Activated T-cell treated with anti-CD3 and anti-CD28 coated beads, Interleukin-2, amount 50 U/mL, for 1 hour (primary cell): Measurements from ENCODE around the gene RND1.
"Not testable (repeated sequence)": the region's sequence is repeated elsewhere in the genome, so short reads cannot be mapped to it uniquely, and the experiment has no call there.

Source experiments
- DNase-seq: peaks from one replicate; pipeline ENCODE4 v3.0.0-alpha.2; 2020

Gene RND1

DNA sequence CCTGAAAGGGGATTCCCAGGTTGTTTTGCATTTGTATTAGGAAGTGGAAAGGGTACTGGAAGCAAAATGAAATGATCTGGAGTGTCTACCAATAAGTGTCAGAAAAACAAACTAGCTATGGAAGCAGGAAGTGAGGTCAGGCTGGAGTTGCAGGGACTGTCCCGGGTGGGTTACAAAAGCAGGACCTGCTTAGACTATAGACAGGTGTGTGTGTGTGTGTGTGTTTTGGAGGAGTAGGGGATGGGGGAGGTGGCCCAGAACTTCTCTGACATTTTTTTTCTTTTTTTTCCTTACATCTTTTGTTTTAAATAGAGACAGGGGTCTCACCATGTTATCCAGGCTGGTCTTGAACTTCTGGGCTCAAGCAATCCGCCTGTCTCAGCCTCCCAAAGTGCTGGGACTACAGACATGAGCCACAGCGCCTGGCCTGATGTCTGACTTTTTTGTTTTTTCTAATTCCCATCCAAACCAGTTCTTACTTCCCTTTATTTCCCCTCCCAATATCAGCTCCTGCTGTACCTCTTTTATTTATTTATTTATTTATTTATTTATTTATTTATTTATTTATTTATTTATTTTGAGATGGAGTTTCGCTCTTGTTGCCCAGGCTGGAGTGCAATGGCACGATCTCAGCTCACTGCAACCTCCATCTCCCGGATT, 512 bp upstream of the RND1 start:
- no peak for DNase-seq

DNA sequence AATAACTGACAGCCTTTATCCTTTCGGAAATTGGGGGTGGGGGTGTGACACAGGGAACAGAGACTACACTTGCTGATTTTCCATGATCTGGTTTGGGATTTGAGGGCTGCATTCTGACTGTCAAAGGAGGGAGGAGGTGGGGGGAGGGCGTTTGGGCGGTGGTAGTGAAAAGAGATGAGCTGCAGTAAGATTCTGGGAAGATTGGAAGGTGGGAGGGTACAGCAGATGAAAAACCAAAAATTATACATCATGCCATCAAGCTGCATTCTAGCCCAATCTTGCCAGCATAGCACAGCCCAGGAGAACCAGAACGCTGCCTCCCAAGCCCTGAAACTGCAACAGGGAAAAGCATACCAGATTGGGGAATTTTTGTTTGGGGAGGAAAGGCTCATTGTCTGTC, 2.4 kb downstream of the RND1 start:
- DNase-seq, result no peak

DNA sequence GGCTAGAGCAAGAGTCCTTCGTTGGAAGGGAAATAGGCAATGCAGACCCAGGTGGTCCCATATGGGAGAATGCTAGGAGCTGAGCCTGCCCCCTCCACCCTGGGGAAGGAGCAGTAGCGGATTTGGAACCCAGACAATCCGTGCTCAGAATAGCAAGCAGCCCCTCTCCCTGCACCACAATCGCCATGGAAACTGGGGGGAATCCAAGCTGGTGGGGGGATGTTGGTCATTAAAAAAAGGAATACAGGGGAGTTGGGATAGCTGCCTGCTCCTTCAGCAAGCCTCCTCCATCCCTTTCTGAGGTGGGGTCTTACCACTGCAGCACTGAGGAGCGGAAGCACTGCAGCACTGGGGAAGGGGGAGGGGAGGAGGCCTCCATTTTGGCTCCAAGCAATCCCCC, 2.9 kb downstream of the RND1 start:
- no peak for DNase-seq

DNA sequence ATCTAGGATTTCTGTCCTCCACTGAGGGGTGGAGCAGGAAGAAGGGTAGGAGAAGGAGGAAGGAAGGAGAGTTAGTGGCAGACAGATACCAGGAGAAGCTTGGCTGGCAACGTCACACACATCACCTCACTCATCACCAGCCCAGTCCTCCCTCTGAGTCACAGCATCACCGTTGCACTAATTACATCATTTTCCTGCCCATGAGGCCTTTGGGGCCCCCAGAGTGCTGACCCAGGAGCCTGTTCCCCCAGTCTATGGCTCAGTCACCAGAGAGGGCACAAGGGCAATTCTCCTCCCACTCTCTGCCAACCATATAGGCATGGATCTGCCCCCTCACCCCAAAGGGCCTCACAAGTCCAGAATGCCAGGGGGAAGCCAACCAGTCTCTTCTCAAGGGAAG, 4.6 kb downstream of the RND1 start:
- DNase-seq, result no peak

DNA sequence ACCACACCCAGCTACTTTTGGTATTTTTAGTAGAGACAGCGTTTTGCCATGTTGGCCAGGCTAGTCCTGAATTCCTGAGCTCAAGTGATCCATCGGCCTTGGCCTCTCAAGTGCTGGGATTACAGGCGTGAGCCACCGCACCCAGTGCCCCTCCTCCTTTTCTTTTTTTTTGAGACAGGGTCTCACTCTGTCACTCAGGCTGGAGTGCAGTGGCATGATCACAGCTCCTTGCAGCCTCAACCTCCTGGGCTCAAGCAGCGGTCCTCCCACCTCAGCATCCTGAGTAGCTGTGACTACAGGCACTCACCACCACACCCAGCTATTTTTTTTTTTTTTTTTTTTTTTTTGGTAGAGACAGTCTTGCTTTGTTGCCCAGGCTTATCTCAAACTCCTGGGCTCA, 5.4 kb downstream of the RND1 start:
- DNase-seq, result not testable (repeated sequence)

DNA sequence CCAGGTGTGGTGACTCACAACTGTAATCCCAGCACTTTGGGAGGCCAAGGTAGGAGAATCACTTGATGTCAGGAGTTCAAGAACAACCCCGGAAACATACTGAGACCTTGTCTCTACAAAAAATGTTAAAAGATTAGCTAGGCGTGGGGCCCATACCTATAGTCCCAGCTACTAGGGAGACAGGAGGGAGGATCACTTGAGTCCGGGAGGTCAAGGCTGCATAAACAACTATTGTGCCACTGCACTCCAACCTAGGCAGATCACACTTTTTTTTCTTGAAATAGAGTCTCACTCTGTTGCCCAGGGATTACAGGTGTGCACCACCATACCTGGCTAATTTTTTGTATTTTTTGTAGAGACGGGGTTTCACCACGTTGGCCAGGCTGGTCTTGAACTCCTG, 6.1 kb downstream of the RND1 start:
- DNase-seq, result no peak

DNA sequence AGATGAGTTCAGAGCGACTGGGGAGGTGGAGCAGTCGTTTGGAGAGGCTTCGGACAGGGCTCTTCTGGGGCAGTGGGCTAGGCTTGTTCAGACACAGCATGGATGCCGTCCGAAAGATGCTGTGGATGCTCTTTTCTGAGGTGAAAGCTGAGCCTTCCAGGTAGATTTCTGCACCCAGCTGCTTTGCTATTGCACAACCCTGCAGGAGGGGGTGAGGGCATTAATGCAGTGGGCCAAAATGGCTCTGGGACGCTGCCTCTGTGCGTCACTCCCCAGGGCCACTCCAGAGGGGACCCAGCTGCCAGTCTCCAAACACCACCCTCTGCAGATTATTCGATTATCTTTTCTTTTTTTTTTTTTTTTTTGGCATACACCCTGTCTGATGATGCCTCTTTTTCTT, 7.6 kb downstream of the RND1 start:
- DNase-seq, result no peak

DNA sequence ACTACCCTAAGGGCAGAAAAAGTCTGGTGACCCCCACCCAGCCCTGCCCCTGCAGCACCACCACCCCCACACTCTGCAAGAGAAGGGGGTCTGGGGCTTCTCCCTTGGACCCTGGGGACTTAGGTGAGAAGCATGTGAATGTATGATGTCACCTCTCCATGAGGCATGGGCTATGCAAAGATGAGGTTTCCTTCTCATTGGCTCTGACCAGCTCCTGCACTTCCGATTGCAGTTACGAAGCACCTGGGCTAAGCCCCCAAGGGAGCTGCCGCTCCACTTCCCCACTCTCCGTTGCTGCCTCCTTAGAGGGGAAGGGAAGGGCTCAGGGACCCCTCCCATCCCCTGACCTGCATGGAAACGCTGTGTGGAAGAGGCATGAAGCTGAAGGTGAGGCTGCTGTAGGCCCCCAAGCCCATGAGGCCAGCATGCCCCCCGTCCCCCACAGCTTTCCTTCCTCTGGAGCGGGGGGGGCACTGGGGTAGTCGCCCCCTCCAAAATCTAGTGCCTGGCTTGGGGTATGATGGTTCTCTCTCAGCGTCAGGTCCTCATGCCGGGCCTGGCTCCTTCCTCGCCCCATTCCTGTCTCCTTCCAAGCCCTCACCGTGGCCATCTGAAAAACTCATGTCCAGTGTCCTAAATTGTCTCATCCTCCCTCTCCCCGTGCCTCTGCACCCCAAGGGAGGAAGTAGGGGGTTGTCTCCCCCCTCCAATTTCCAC, 8.2 kb downstream of the RND1 start:
- no peak for DNase-seq

DNA sequence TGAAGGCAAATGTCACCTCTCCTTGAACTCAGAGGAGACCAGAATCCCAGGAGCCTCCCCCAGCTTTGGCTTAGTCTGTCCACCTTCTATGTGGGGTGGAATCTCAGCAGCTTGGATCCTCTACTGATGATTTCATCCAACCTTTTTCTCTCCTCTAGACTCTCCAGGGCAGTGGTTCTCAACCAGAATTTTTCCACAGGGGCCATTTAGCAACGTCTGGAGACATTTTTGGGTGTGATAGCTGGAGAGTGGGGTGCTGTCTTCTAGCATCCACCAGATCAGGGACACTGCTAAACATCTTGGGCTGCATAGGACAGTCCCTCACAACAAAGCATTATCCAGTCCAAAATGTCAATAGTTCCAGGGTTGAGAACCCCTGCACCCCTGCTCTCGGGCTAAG, 9.3 kb downstream of the RND1 start:
- no peak for DNase-seq

DNA sequence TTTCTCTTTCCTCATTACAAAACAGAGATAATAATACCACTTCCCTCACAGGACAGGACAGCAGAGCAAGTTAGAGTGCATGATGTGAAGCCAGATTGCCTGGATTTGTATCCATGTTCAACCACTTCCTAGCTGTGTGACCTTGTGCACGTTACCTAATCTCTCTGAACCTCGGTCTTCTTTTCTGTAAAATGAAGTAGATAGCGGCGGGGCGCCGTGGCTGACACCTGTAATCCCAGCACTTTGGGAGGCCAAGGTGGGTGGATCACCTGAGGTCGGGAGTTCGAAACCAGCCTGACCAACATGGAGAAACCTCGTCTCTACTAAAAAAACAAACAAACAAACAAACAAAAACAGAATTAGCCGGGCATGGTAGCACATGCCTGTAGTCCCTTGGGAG, 10.7 kb downstream of the RND1 start:
- DNase-seq, result not testable (repeated sequence)

DNA sequence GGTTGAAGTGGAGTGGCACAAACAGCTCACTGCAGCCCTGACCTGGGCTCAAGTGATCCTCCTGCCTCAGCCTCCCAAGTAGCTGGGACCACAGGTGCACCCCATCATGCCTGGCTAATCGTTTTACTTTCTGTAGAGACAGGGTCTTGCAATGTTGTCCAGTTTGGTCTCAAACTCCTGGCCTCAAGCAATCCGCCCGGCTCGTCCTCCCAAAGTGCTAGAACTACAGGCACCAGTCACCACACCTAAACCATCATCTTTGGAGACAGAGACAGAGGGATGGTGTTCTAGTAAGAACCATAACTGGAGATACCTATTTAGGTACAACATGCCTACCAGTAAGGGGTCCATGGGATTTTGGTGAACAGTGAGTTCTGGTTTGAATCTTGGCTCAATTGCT, 11.2 kb downstream of the RND1 start:
- no peak for DNase-seq

DNA sequence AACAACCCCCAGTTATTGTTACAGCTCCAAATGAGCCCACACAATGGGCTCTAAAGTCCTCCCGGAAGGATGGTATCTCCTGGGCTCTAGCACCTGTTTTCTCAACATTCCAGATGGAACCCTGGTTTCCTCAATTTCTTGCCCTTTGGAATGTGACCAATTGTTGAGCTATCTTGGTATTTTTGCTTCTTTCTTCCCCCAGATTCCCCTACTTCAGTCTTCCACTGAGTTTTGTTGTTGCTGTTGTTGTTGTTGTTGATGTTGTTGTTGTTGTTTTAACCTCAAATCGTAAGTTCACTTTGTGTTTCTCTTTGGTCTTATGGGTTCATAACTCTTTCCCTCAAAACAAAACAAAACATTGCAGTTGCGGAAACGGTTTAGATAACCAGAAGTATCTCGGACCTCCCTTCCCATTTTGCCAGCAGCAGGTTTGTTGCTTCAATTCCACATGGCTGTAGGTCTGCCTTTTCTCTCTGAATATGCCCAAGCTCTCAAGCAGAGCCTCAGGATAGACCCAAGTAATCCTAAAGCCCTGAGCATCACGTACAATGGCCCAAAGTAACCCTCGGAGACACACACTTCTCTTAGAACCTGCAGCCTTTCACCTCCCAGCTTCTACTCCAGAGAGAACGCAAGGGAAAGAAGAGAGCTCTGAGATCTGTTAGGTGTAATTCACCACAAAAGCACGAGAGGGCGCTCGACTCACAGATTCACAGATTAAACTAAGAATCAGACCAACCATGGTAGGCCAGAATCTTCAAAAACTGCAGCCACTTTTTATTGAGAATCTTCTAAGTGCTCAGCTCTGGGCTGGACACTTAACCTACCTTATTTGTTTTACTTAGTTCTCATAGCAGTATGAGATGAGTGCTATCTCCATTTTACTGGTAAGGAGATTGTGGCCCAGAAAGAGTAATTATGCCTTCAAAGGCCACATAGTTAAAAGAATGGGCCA, 12.7 kb downstream of the RND1 start:
- DNase-seq, result peak; percentile 76

DNA sequence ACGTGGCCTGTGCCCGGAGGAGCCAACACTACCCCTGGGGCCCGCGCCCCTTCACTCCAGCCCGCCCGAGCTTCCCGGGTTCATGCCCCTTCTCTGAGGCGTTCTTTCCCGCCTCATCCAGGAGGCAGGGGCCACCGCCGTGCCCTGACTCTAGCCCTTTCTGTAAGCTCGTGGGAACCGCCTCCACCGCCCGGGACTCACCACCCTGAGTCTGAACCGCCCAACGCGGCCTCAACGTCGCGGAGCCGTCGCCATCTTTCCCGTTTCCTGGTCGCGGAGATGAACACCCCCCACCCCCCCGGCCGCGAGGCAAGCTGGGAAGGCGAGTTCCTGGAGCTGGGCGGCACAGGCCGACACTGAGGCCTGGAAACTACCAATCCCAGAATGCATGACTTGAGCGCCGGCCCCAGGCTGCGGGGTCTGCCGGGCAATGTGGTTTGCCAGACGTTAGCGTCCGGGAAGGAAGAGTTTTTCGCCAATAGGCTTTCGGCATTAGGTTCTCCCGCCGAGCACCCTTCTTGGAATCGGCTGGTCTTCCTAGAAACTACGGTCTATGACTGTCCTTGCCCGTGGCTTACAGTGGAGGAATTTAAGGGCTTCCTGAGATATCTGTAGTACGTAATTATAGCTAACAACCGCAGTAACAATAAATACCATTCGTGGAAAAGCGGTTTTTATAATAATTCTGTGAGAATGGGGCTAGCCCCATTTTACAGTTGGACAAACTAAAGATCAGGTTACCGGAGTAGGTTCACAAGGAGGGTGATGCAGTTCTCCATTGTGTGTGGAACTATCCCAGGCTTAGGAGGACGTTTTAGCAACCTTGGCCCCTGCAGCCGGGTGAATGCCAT, 13.6 kb downstream of the RND1 start, which contains the start of gene DDX23:
DDX23 (minus strand) TSS at position 281 of the 851 bp plus-strand sequence. CDS start 6,381 bp downstream, outside the sequence.
- DNase-seq, result peak; percentile 88

DNA sequence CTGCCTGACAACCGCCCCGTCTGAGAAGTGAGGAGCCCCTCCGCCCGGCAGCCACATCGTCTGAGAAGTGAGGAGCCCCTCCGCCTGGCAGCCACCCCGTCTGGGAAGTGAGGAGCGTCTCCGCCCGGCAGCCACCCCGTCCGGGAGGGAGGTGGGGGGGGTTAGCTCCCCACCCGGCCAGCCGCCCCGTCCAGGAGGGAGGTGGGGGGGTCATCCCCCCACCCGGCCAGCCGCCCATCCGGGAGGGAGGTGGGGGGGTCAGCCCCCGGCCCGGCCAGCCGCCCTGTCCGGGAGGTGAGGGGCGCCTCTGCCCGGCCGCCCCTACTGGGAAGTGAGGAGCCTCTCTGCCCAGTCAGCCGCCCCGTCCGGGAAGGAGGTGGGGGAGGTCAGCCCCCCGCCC, 23.6 kb downstream of the RND1 start:
- DNase-seq, result not testable (repeated sequence)

DNA sequence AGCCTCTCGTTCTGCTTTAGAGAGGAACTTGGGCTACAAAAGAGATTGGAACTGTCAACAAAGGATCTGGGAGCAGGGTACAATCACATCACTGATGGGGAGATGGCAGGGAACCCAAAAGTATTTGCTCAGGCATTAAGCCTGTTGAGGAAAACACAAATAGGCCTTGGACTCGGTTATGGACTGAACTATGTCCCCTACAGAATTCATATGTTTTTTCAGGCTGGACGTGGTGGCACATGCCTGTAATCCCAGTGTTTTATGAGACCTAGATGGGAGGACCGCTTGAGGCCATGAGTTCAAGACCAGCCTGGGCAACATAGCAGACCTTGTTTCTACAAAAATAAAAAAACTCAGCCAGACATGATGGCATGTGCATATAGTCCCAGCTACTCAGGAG, 27.6 kb downstream of the RND1 start:
- DNase-seq, result no peak

DNA sequence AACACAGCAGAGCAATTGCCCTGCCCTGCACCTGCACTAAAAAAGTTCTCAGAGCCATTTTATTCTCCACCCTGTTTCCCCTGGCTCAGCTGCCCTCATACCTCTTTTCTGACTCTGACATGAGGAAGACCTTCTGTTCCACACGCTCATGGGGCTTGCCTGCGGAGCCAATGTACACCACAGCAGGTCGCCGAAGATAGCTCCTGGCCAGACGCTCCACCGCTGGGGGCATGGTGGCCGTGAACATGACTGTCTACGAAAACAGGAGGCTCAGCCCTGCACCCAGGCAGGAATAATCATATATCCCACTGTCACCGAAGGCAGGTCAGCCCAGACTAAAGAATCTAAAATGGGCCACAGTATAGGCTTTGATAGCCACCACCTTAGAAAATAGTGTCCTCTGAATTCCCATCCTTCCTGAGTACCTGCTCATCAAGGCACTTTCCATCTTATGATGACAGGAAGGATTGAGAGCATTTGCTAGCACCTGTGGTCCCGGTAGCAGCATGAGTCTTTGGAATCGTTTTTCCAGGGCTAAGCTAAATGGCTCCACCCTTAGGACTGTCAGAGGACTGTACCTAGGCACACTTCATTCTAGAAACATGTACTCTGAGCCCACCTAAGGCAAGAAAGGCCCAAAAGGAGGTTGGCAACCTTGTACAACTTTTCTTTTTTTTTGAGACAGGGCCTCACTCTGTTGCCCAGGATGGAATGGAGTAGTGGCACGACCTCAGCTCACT, 33.2 kb downstream of the RND1 start:
- DNase-seq, result no peak

DNA sequence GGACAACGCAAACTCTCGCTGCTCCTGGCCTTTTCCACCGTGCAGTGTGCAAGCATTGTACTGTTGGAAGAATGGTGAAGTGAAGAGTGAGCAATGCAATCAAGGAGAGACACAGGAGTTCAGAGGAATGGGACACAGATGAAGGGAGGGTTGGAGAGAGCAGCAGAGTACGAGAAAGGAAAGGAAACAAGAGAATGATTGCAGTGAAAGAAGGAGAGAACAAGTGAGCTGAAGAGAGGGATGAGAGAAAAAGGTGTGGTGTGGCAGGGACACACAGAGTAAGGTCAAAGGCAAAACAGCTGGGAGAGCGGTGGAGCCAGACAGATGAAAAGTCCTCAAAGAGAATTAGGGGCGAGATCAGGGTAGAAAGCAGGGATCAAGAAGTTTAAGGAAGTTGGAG, 34.4 kb downstream of the RND1 start:
- no peak for DNase-seq

DNA sequence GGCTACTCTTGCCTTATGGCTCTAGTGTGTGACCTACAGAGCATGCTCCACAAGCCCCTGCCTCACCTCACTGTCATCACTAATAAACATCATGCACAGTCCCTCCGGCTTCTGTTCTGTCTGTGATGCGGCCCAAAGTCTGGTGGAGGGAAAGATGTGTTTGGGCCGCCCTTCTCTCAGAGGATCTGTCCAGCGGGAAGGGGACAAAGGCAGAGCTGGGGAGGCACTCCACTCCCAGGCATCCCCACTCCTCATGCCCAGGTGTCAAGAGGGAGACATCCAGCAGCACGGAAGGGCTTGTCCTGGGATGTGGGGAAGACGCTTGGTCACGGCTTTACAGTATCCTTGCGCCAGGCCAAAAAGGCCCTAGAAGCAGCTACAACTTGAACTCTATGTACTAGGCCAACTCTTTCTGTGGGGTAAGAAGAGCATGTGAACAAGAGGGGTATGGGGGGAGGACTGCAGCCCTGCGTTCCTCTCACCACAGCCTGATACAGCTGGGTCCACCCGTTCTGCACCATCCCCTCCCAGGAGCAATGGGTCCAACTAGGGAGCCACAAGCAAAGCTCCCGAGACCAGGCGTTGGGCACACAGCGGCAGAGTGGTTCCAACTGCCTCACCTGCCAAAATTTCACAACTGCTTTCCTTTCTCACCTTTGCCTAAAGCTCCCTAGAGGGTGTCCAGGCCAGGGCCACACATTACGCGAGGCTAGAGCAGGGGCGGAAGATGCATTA, 36.7 kb downstream of the RND1 start:
- DNase-seq, result no peak

DNA sequence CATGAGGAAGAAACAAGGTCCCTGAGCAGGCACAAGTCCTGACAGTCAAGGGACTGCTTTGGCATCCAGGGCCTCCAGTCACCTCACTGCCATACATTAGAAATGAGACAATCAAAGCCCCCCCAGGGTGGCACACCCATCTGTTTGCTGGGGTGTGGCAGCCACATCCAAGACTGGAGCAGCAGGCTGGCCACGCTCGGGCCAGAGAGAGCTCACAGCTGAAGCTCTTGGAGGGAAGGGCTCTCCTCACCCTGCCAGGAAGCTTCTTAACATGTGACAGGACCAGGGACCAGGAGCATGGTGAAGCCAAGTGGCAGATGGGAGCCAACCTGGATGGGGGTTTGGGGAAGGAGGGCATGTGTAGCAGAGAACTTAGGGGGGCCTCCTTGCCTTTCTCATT, 37.4 kb downstream of the RND1 start:
- DNase-seq, result no peak

DNA sequence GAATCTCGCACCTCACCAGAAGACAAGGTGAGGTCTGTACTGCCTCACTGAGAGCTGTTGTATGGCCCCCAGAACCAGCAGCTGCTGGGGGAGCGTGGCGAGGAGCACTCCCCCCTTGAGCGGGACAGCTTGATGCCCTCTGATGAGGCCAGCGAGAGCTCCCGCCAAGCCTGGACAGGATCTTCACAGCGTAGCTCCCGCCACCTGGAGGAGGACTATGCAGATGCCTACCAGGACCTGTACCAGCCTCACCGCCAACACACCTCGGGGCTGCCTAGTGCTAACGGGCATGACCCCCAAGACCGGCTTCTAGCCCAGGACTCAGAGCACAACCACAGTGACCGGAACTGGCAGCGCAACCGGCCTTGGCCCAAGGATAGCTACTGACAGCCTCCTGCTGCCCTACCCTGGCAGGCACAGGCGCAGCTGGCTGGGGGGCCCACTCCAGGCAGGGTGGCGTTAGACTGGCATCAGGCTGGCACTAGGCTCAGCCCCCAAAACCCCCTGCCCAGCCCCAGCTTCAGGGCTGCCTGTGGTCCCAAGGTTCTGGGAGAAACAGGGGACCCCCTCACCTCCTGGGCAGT, 38.1 kb downstream of the RND1 start:
- no peak for DNase-seq

DNA sequence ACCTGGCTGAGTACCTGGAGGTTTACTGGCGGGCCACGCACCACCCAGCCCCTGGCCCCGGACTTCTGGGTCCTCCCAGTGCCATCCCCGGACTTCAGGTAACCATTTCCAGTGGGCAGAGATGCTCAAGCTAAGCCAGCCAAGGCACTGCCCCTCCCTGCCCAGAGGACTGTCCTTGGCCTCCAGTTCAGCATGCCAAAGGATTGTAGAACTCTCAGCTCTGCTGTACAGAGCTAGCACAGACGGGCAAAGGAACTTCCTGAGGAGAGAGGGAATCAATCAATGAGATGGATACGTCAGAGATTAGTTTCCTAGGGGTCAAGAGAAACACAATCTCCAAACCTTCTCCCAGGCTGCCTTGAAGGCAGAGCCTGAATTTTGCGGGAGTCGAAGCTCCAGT, 38.6 kb downstream of the RND1 start:
- no peak for DNase-seq
